ENCODE measurements around the gene REEP1.

DNA sequence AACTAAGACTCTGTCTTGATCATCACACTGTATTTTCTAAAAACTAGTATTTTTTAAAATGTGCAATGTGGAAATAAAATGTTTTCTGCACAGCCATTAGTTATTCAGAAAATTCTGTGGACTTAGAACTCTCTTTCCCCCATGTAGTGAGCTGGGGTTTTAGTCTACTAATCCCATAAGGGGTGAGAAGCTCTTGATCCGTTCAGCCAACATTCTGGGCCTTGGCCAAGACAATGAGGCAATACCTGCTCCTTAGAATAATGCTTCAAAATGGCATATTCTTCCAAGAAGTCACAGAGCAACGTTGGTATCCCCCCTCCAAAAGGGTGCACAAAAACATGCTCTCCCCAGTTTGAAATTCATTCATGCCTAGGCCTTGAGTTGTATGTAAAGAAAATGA lies 4.0 kb downstream of the REEP1 start:
- TF ChIP-seq, protein P1, sequence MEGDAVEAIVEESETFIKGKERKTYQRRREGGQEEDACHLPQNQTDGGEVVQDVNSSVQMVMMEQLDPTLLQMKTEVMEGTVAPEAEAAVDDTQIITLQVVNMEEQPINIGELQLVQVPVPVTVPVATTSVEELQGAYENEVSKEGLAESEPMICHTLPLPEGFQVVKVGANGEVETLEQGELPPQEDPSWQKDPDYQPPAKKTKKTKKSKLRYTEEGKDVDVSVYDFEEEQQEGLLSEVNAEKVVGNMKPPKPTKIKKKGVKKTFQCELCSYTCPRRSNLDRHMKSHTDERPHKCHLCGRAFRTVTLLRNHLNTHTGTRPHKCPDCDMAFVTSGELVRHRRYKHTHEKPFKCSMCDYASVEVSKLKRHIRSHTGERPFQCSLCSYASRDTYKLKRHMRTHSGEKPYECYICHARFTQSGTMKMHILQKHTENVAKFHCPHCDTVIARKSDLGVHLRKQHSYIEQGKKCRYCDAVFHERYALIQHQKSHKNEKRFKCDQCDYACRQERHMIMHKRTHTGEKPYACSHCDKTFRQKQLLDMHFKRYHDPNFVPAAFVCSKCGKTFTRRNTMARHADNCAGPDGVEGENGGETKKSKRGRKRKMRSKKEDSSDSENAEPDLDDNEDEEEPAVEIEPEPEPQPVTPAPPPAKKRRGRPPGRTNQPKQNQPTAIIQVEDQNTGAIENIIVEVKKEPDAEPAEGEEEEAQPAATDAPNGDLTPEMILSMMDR (IDR thresholded peaks at IDR 0.05) = no peak
- no peak for TF ChIP-seq POLR2A (IDR thresholded peaks at IDR 0.05)

Data from uterus (tissue), 2 donors.